GM23338 (cell line): ENCODE measurements around the gene CDX1. TPM values are rescaled to one million over a fixed set of nuclear protein-coding genes. Genes with fewer than 3 reads are reported as not detected.

Source experiments
- ATAC-seq: fragments of 200-7000 bp; cut with Tn5 transposase; 3 replicates; pipeline ENCODE4 v1.9.1; 2020
- DNase-seq: peaks from one replicate; pipeline ENCODE4 v3.0.0-alpha.2; 2015; ENCODE audit warnings: low spot score
- H2AFZ ChIP-seq: fragments of 200-600 bp; sonication (generic); 2 replicates; pipeline ENCODE4 v1.8.0; 2016; ENCODE audit warnings: antibody characterized with exemption, mild to moderate bottlenecking, moderate library complexity
- H3F3A ChIP-seq: fragments of 200-600 bp; sonication (generic); replicated peaks from 2 replicates; pipeline ENCODE4 v1.8.0; 2017; ENCODE audit warnings: antibody characterized with exemption, mixed run types, low read depth
- H3K27ac ChIP-seq: fragments of 200-600 bp; sonication (generic); 2 replicates; pipeline ENCODE4 v1.6.1; 2016; ENCODE audit warnings: low read depth
- H3K27me3 ChIP-seq: fragments of 200-600 bp; sonication (generic); 2 replicates; pipeline ENCODE4 v1.8.0; 2016; ENCODE audit warnings: mild to moderate bottlenecking, mixed run types, moderate library complexity; ENCODE audit not compliant: insufficient read depth
- H3K36me3 ChIP-seq: fragments of 200-600 bp; sonication (generic); 2 replicates; pipeline ENCODE4 v1.8.0; 2016; ENCODE audit warnings: mild to moderate bottlenecking; ENCODE audit not compliant: insufficient read depth
- H3K4me1 ChIP-seq: fragments of 200-600 bp; sonication (generic); 2 replicates; pipeline ENCODE4 v1.8.0; 2016; ENCODE audit warnings: mild to moderate bottlenecking, moderate library complexity; ENCODE audit not compliant: insufficient read depth
- H3K4me2 ChIP-seq: fragments of 200-600 bp; sonication (generic); 2 replicates; pipeline ENCODE4 v1.7.1; 2017; ENCODE audit warnings: mixed run types
- H3K4me3 ChIP-seq: fragments of 200-600 bp; sonication (generic); 2 replicates; pipeline ENCODE4 v1.6.1; 2016; ENCODE audit warnings: mixed run types
- H3K79me2 ChIP-seq: fragments of 200-600 bp; sonication (generic); replicated peaks from 2 replicates; pipeline ENCODE4 v1.8.0; 2017; ENCODE audit warnings: mild to moderate bottlenecking; ENCODE audit not compliant: insufficient read depth
- H3K9me2 ChIP-seq: fragments of 200-600 bp; sonication (generic); 2 replicates; pipeline ENCODE4 v1.8.0; 2017; ENCODE audit not compliant: insufficient read depth
- H4K20me1 ChIP-seq: fragments of 200-600 bp; sonication (generic); replicated peaks from 2 replicates; pipeline ENCODE4 v1.8.0; 2017; ENCODE audit warnings: mild to moderate bottlenecking; ENCODE audit not compliant: insufficient read depth
- H3K27ac Mint-ChIP-seq: 2 replicates; pipeline ENCODE4 v1.8.0; 2020; ENCODE audit warnings: inconsistent platforms, mild to moderate bottlenecking, moderate library complexity, mixed read lengths
- H3K27me3 Mint-ChIP-seq: 3 replicates; pipeline ENCODE4 v1.8.0; 2022; ENCODE audit warnings: low read depth, mild to moderate bottlenecking, moderate library complexity, mixed read lengths, inconsistent platforms; ENCODE audit not compliant: insufficient read depth, poor library complexity
- H3K36me3 Mint-ChIP-seq: 3 replicates; pipeline ENCODE4 v1.8.0; 2021; ENCODE audit warnings: low read depth, mild to moderate bottlenecking, inconsistent platforms, moderate library complexity, mixed read lengths
- H3K4me1 Mint-ChIP-seq: 3 replicates; pipeline ENCODE4 v1.8.0; 2020; ENCODE audit warnings: mild to moderate bottlenecking, inconsistent platforms, mixed read lengths
- H3K4me3 Mint-ChIP-seq: 3 replicates; pipeline ENCODE4 v1.8.0; 2021; ENCODE audit warnings: moderate library complexity, mild to moderate bottlenecking, inconsistent platforms, mixed read lengths
- H3K9me3 Mint-ChIP-seq: 3 replicates; pipeline ENCODE4 v1.8.0; 2020; ENCODE audit warnings: moderate library complexity, mild to moderate bottlenecking, inconsistent platforms, mixed read lengths
- CTCF ChIP-seq, 2 experiments: fragments of 200-600 bp in 1 of 2; sonication (generic) in 1 of 2; conservative IDR thresholded peaks; 2 replicates each; pipeline versions ENCODE4 v1.5.1 to v1.6.1; 2016 to 2017; ENCODE audit warnings: antibody characterized with exemption in 2 of 2, low read depth in 2 of 2, mild to moderate bottlenecking in 2 of 2, moderate library complexity in 1 of 2
- EZH2 ChIP-seq: fragments of 200-600 bp; sonication (generic); IDR thresholded peaks from one replicate; pipeline ENCODE4 v1.8.0; 2017; ENCODE audit warnings: antibody characterized with exemption, mild to moderate bottlenecking, low read depth; ENCODE audit not compliant: unreplicated experiment
- REST ChIP-seq: IDR thresholded peaks from one replicate; pipeline ENCODE4 v1.6.1; 2018; ENCODE audit warnings: antibody characterized with exemption; ENCODE audit not compliant: unreplicated experiment
- ZNF462 ChIP-seq: fragments of 250-450 bp; sonication (Bioruptor Pico); IDR thresholded peaks from 2 replicates; pipeline ENCODE4 v1.5.0; 2020; ENCODE audit warnings: mild to moderate bottlenecking, moderate library complexity
- polyA plus RNA-seq: library from polyadenylated mRNA; unstranded; fragments of >200 nt; fragmentation: Nextera tagmentation; extraction: Ambion mirVana; gene quantifications from 2 replicates; pipeline ENCODE4 v1.2.1, GENCODE V29; 2016
- total RNA-seq: library from RNA; depleted of rRNA; stranded (reverse); fragments of >200 nt; shearing (Covaris generic); gene quantifications from 2 replicates; pipeline ENCODE4 v1.2.3, GENCODE V29; 2014

Gene CDX1
- total and polyA plus RNA-seq, 2 experiments from 2014 or later: not detected

GRCh38 chr5:150137997-150138396, 28.6 kb upstream of the CDX1 start:
- H3K36me3 Mint-ChIP-seq: no peaks in the 10 kb centered on the region; the same call in 2 of the 3 replicates
- peaks cover 17% of the 10 kb centered on the region for H3K4me1 ChIP-seq

GRCh38 chr5:150138551-150139265, 27.9 kb upstream of the CDX1 start:
- peak; percentile 37 for ATAC-seq
- Histone ChIP-seq H3K27ac (0 out of 2 replicates have a peak overlapping the region, but pooled peaks have one; percentile 26), H4K20me1 (no peaks in the 10 kb centered on the region), H3K79me2 (no peaks in the 10 kb centered on the region), H3K36me3 (no peaks in the 10 kb centered on the region), H3K4me2 (peak overlapping the region; percentile 66), H3F3A (no peaks in the 10 kb centered on the region), H3K4me3 (no peak overlapping the region), H3K27me3 (no peaks in the 10 kb centered on the region), H2AFZ (0 out of 2 replicates have a peak overlapping the region, but pooled peaks have one; percentile 18), H3K9me2 (no peaks in the 10 kb centered on the region), H3K4me1 (peaks cover 17% of the 10 kb centered on the region)
- H3K27ac Mint-ChIP-seq: peak overlapping the region; percentile 56
- H3K4me1 Mint-ChIP-seq: peaks cover 60% of the 10 kb centered on the region
- no peaks in the 10 kb centered on the region; the same call in 2 of the 3 replicates for H3K36me3 Mint-ChIP-seq
- H3K4me3 Mint-ChIP-seq: peak overlapping the region; percentile 11; the same call in 1 of the 3 replicates
- TF ChIP-seq ZNF462 (CRISPR knock-in tag): no peak
- no peak for TF ChIP-seq REST
- no peak for TF ChIP-seq CTCF (conservative IDR thresholded peaks at IDR 0.05; ENCODE audit: low read depth in 2 of 2)
- DNase-seq: peak; percentile 74
- H3K9me3 Mint-ChIP-seq: no peaks in the 10 kb centered on the region
- H3K27me3 Mint-ChIP-seq: peaks cover 25% of the 10 kb centered on the region

More at GRCh38 chr5:150137997-150138396, 28.6 kb upstream of the CDX1 start:
- H2AFZ ChIP-seq: 0 out of 2 replicates have a peak overlapping the region, but pooled peaks have one; percentile 18
- H3K4me2 ChIP-seq: peak overlapping the region; percentile 66
- Mint-ChIP-seq H3K4me1 (peaks cover 52% of the 10 kb centered on the region), H3K9me3 (no peaks in the 10 kb centered on the region), H3K27me3 (peaks cover 24% of the 10 kb centered on the region), H3K4me3 (peak overlapping the region; percentile 31; the same call in 1 of the 3 replicates), H3K27ac (peak overlapping the region; percentile 68; the same call in 1 of the 2 replicates)
- ATAC-seq (no peak), DNase-seq (no peak)
- no peaks in the 10 kb centered on the region for H3K79me2 ChIP-seq
- no peak overlapping the region for H3K4me3 ChIP-seq
- H3K9me2 ChIP-seq: no peaks in the 10 kb centered on the region
- TF ChIP-seq EZH2: no peak
- H3F3A ChIP-seq: no peaks in the 10 kb centered on the region
- H4K20me1 ChIP-seq: no peaks in the 10 kb centered on the region
- no peak overlapping the region for H3K27ac ChIP-seq
- no peaks in the 10 kb centered on the region for H3K27me3 ChIP-seq
- H3K36me3 ChIP-seq: no peaks in the 10 kb centered on the region
